ENCODE measurements around the gene POLR1C.
"Not testable (repeated sequence)": the region's sequence is repeated elsewhere in the genome, so short reads cannot be mapped to it uniquely, and the experiment has no call there.

POLR1C gene

GRCh38 chr6:43522547-43523261 is 5.8 kb downstream of the POLR1C start:
- H3K27ac ChIP-seq (ENCODE audit: low read depth, low read length), result no peak overlapping the region
- H3K27me3 ChIP-seq (ENCODE audit: control insufficient read depth, insufficient read depth, low read length), result no peaks in the 10 kb centered on the region
- no peak overlapping the region for H3K9ac ChIP-seq (ENCODE audit: low read length)
- H3K36me3 ChIP-seq (ENCODE audit: control insufficient read depth, insufficient read depth, low read length), result peaks cover 41% of the 10 kb centered on the region
- peaks cover 7% of the 10 kb centered on the region for H3K4me1 ChIP-seq (ENCODE audit: control insufficient read depth, insufficient read depth, low read length)
- no peak overlapping the region for H3K4me3 ChIP-seq (ENCODE audit: low read length)

GRCh38 chr6:43523284-43523683 is 6.4 kb downstream of the POLR1C start:
- H3K4me3 ChIP-seq (ENCODE audit: low read length), result no peak overlapping the region
- H3K4me1 ChIP-seq (ENCODE audit: control insufficient read depth, insufficient read depth, low read length), result peaks cover 2% of the 10 kb centered on the region
- H3K36me3 ChIP-seq (ENCODE audit: control insufficient read depth, insufficient read depth, low read length), result peaks cover 44% of the 10 kb centered on the region
- H3K9ac ChIP-seq (ENCODE audit: low read length), result no peak overlapping the region
- H3K27ac ChIP-seq (ENCODE audit: low read depth, low read length), result no peak overlapping the region
- H3K27me3 ChIP-seq (ENCODE audit: control insufficient read depth, insufficient read depth, low read length), result no peaks in the 10 kb centered on the region

- H3K4me3 ChIP-seq (ENCODE audit: low read length), result no peak overlapping the region
- no peak overlapping the region for H3K27ac ChIP-seq (ENCODE audit: low read depth, low read length)
- H3K9ac ChIP-seq (ENCODE audit: low read length), result no peak overlapping the region
- H3K27me3 ChIP-seq (ENCODE audit: control insufficient read depth, insufficient read depth, low read length), result no peaks in the 10 kb centered on the region
- no peaks in the 10 kb centered on the region for H3K4me1 ChIP-seq (ENCODE audit: control insufficient read depth, insufficient read depth, low read length)
- peaks cover 48% of the 10 kb centered on the region for H3K36me3 ChIP-seq (ENCODE audit: control insufficient read depth, insufficient read depth, low read length)
These were observed 7.6 kb downstream of the POLR1C start for GRCh38 chr6:43524483-43524961.

- Histone ChIP-seq H3K36me3 (ENCODE audit: control insufficient read depth, insufficient read depth, low read length) (peaks cover 23% of the 10 kb centered on the region), H3K27me3 (ENCODE audit: control insufficient read depth, insufficient read depth, low read length) (no peaks in the 10 kb centered on the region), H3K27ac (ENCODE audit: low read depth, low read length) (no peak overlapping the region), H3K4me3 (ENCODE audit: low read length) (no peak overlapping the region), H3K4me1 (ENCODE audit: control insufficient read depth, insufficient read depth, low read length) (no peaks in the 10 kb centered on the region), H3K9ac (ENCODE audit: low read length) (no peak overlapping the region)
These were observed 15.3 kb downstream of the POLR1C start for GRCh38 chr6:43532201-43532600.

- H3K4me1 ChIP-seq (ENCODE audit: control insufficient read depth, insufficient read depth, low read length); H3K27me3 ChIP-seq (ENCODE audit: control insufficient read depth, insufficient read depth, low read length); H3K9ac ChIP-seq (ENCODE audit: low read length); H3K4me3 ChIP-seq (ENCODE audit: low read length); H3K36me3 ChIP-seq (ENCODE audit: control insufficient read depth, insufficient read depth, low read length); H3K27ac ChIP-seq (ENCODE audit: low read depth, low read length): not testable (repeated sequence)
These were observed 22.1 kb downstream of the POLR1C start for GRCh38 chr6:43538986-43539385.

- H3K27me3 ChIP-seq (ENCODE audit: control insufficient read depth, insufficient read depth, low read length); H3K36me3 ChIP-seq (ENCODE audit: control insufficient read depth, insufficient read depth, low read length); H3K9ac ChIP-seq (ENCODE audit: low read length); H3K4me1 ChIP-seq (ENCODE audit: control insufficient read depth, insufficient read depth, low read length); H3K27ac ChIP-seq (ENCODE audit: low read depth, low read length); H3K4me3 ChIP-seq (ENCODE audit: low read length): not testable (repeated sequence)
These were observed 22.5 kb downstream of the POLR1C start for GRCh38 chr6:43539409-43539808.

- Histone ChIP-seq H3K4me3 (ENCODE audit: low read length) (no peak overlapping the region), H3K27ac (ENCODE audit: low read depth, low read length) (no peak overlapping the region), H3K9ac (ENCODE audit: low read length) (no peak overlapping the region), H3K36me3 (ENCODE audit: control insufficient read depth, insufficient read depth, low read length) (peaks cover 8% of the 10 kb centered on the region), H3K27me3 (ENCODE audit: control insufficient read depth, insufficient read depth, low read length) (no peaks in the 10 kb centered on the region), H3K4me1 (ENCODE audit: control insufficient read depth, insufficient read depth, low read length) (no peaks in the 10 kb centered on the region)
These were observed 23.6 kb downstream of the POLR1C start for GRCh38 chr6:43540507-43540906.

- no peak overlapping the region for H3K4me3 ChIP-seq (ENCODE audit: low read length)
- H3K9ac ChIP-seq (ENCODE audit: low read length), result no peak overlapping the region
- no peaks in the 10 kb centered on the region for H3K4me1 ChIP-seq (ENCODE audit: control insufficient read depth, insufficient read depth, low read length)
- H3K27me3 ChIP-seq (ENCODE audit: control insufficient read depth, insufficient read depth, low read length), result no peaks in the 10 kb centered on the region
- H3K27ac ChIP-seq (ENCODE audit: low read depth, low read length), result no peak overlapping the region
- H3K36me3 ChIP-seq (ENCODE audit: control insufficient read depth, insufficient read depth, low read length), result peaks cover 8% of the 10 kb centered on the region
These were observed 25.0 kb downstream of the POLR1C start for GRCh38 chr6:43541774-43542471.

GRCh38 chr6:43544461-43544860 is 27.6 kb downstream of the POLR1C start:
- H3K4me3 ChIP-seq (ENCODE audit: low read length), result no peak overlapping the region
- H3K4me1 ChIP-seq (ENCODE audit: control insufficient read depth, insufficient read depth, low read length), result no peaks in the 10 kb centered on the region
- H3K27ac ChIP-seq (ENCODE audit: low read depth, low read length), result no peak overlapping the region
- no peak overlapping the region for H3K9ac ChIP-seq (ENCODE audit: low read length)
- H3K27me3 ChIP-seq (ENCODE audit: control insufficient read depth, insufficient read depth, low read length), result no peaks in the 10 kb centered on the region
- peaks cover 17% of the 10 kb centered on the region for H3K36me3 ChIP-seq (ENCODE audit: control insufficient read depth, insufficient read depth, low read length)

GRCh38 chr6:43547222-43547621 is 30.3 kb downstream of the POLR1C start:
- no peaks in the 10 kb centered on the region for H3K27me3 ChIP-seq (ENCODE audit: control insufficient read depth, insufficient read depth, low read length)
- H3K36me3 ChIP-seq (ENCODE audit: control insufficient read depth, insufficient read depth, low read length), result peaks cover 22% of the 10 kb centered on the region
- H3K4me3 ChIP-seq (ENCODE audit: low read length), result no peak overlapping the region
- H3K27ac ChIP-seq (ENCODE audit: low read depth, low read length), result no peak overlapping the region
- no peaks in the 10 kb centered on the region for H3K4me1 ChIP-seq (ENCODE audit: control insufficient read depth, insufficient read depth, low read length)
- H3K9ac ChIP-seq (ENCODE audit: low read length), result no peak overlapping the region

- H3K4me3 ChIP-seq (ENCODE audit: low read length); H3K27ac ChIP-seq (ENCODE audit: low read depth, low read length); H3K4me1 ChIP-seq (ENCODE audit: control insufficient read depth, insufficient read depth, low read length); H3K27me3 ChIP-seq (ENCODE audit: control insufficient read depth, insufficient read depth, low read length); H3K9ac ChIP-seq (ENCODE audit: low read length): not testable (repeated sequence)
- peaks cover 21% of the 10 kb centered on the region for H3K36me3 ChIP-seq (ENCODE audit: control insufficient read depth, insufficient read depth, low read length)
These were observed 40.7 kb downstream of the POLR1C start for GRCh38 chr6:43557620-43558019.

GRCh38 chr6:43559328-43559727 is 42.4 kb downstream of the POLR1C start:
- H3K9ac ChIP-seq (ENCODE audit: low read length), result no peak overlapping the region
- H3K4me3 ChIP-seq (ENCODE audit: low read length), result no peak overlapping the region
- peaks cover 18% of the 10 kb centered on the region for H3K36me3 ChIP-seq (ENCODE audit: control insufficient read depth, insufficient read depth, low read length)
- H3K4me1 ChIP-seq (ENCODE audit: control insufficient read depth, insufficient read depth, low read length), result no peaks in the 10 kb centered on the region
- H3K27ac ChIP-seq (ENCODE audit: low read depth, low read length), result no peak overlapping the region
- H3K27me3 ChIP-seq (ENCODE audit: control insufficient read depth, insufficient read depth, low read length), result no peaks in the 10 kb centered on the region
